ENCODE data around the gene SDC4. TPM values are rescaled to one million over a fixed set of nuclear protein-coding genes. Genes with fewer than 3 reads are reported as not detected.

Gene SDC4
- polyA plus RNA-seq, 1 donor (not counting 4 experiments of a cell fraction or from before 2014, with no cell fraction given), result 114 TPM

DNA sequence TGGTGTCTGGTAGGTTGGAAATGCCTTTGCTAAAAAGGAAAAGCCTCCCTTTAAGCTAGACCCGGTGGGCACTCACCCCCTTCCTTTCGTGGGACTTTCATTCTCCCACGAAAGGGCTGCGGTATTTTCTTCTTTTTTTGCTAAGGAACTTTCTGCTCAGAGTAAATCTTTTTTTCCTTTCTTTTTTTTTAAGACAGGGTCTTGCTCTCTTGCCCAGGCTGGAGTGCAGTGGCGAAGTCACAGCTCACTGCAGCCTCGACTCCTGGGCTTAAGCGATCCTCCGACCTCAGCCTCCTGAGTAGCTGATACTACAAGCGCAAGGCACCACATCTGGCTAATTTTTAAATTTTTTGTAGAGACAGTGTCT lies 25.9 kb upstream of the SDC4 start:
- dilution Hi-C loops (cut with MboI; ENCODE audit: extremely low pct_ligation_motif_present, low sequenced_read_pairs), result no loop called here
- Histone ChIP-seq H4K20me1 (ENCODE audit: control insufficient read depth, extremely low read depth, insufficient read depth, low read length) (no peaks in the 10 kb centered on the region), H3K9me1 (ENCODE audit: control insufficient read depth, extremely low read depth, insufficient read depth, low read length) (no peaks in the 10 kb centered on the region), H3K4me3 (ENCODE audit: control insufficient read depth in 2 of 3, extremely low read depth in 1 of 3, insufficient read depth in 2 of 3, low read depth in 1 of 3, low read length in 3 of 3) (peak overlapping the region in 1 of 3 experiments; percentile 73), H3K9me3 (ENCODE audit: control insufficient read depth, low read depth, low read length) (no peaks in the 10 kb centered on the region), H3K36me3 (ENCODE audit: control insufficient read depth in 2 of 2, extremely low read depth in 1 of 2, insufficient read depth in 2 of 2, low read length in 2 of 2) (peaks cover 0 to 1% of the 10 kb centered on the region in 2 experiments), H3K27me3 (ENCODE audit: control insufficient read depth, extremely low read depth, insufficient read depth, low read length) (no peaks in the 10 kb centered on the region), H3K4me1 (ENCODE audit: control insufficient read depth, extremely low read depth, insufficient read depth, low read length) (peaks cover 5% of the 10 kb centered on the region), H3K4me2 (ENCODE audit: control insufficient read depth, extremely low read depth, insufficient read depth, low read depth, low read length) (peak overlapping the region; percentile 92), H3K27ac (ENCODE audit: control insufficient read depth, insufficient read depth, low read length) (no peak overlapping the region), H3K79me2 (ENCODE audit: control insufficient read depth, insufficient read depth, low read length) (no peaks in the 10 kb centered on the region), H2AFZ (ENCODE audit: control insufficient read depth, low read length) (no peak overlapping the region), H3K9ac (ENCODE audit: control insufficient read depth, extremely low read depth, insufficient read depth, low read length) (no peak overlapping the region)
- TF ChIP-seq EZH2 (IDR thresholded peaks at IDR 0.05; ENCODE audit: low read length) (no peak), CTCF (optimal IDR thresholded peaks at IDR 0.05 in 1 of 3, IDR thresholded peaks at IDR 0.05 in 1 of 3, conservative IDR thresholded peaks at IDR 0.05 in 1 of 3; ENCODE audit: extremely low read depth in 1 of 3, insufficient read depth in 2 of 3, low read length in 3 of 3) (no peak)
- no peak for FAIRE-seq
- DNase-seq (ENCODE audit: low read depth, low spot score), result no peak

GRCh38 chr20:45373353-45374100 lies 25.3 kb upstream of the SDC4 start:
- no peaks in the 10 kb centered on the region for H3K79me2 ChIP-seq (ENCODE audit: control insufficient read depth, insufficient read depth, low read length)
- H3K4me2 ChIP-seq (ENCODE audit: control insufficient read depth, extremely low read depth, insufficient read depth, low read depth, low read length), result peak overlapping the region; percentile 92
- H3K4me3 ChIP-seq (ENCODE audit: control insufficient read depth in 2 of 3, extremely low read depth in 1 of 3, insufficient read depth in 2 of 3, low read depth in 1 of 3, low read length in 3 of 3), result peak overlapping the region; percentile 37 to 73 (median 70)
- H4K20me1 ChIP-seq (ENCODE audit: control insufficient read depth, extremely low read depth, insufficient read depth, low read length), result no peaks in the 10 kb centered on the region
- H2AFZ ChIP-seq (ENCODE audit: control insufficient read depth, low read length), result peak overlapping the region; percentile 92
- H3K27me3 ChIP-seq (ENCODE audit: control insufficient read depth, extremely low read depth, insufficient read depth, low read length), result no peaks in the 10 kb centered on the region
- no peaks in the 10 kb centered on the region for H3K9me3 ChIP-seq (ENCODE audit: control insufficient read depth, low read depth, low read length)
- peaks cover 0 to 3% of the 10 kb centered on the region in 2 experiments for H3K36me3 ChIP-seq (ENCODE audit: control insufficient read depth in 2 of 2, extremely low read depth in 1 of 2, insufficient read depth in 2 of 2, low read length in 2 of 2)
- H3K27ac ChIP-seq (ENCODE audit: control insufficient read depth, insufficient read depth, low read length), result peak overlapping the region; percentile 34
- H3K4me1 ChIP-seq (ENCODE audit: control insufficient read depth, extremely low read depth, insufficient read depth, low read length), result peaks cover 5% of the 10 kb centered on the region
- DNase-seq (ENCODE audit: low read depth, low spot score) (no peak), FAIRE-seq (peak; percentile 44)
- no peaks in the 10 kb centered on the region for H3K9me1 ChIP-seq (ENCODE audit: control insufficient read depth, extremely low read depth, insufficient read depth, low read length)
- TF ChIP-seq EZH2 (IDR thresholded peaks at IDR 0.05; ENCODE audit: low read length) (no peak), CTCF (optimal IDR thresholded peaks at IDR 0.05 in 1 of 3, IDR thresholded peaks at IDR 0.05 in 1 of 3, conservative IDR thresholded peaks at IDR 0.05 in 1 of 3; ENCODE audit: extremely low read depth in 1 of 3, insufficient read depth in 2 of 3, low read length in 3 of 3) (peak; percentile 91 to 97 (median 95))
- peak overlapping the region; percentile 52 for H3K9ac ChIP-seq (ENCODE audit: control insufficient read depth, extremely low read depth, insufficient read depth, low read length)
- dilution Hi-C loops (cut with MboI; ENCODE audit: extremely low pct_ligation_motif_present, low sequenced_read_pairs), result no loop called here
